HG02938 (cell line): ENCODE data around the gene HAL.

Experiments used
- ATAC-seq: cut with Tn5 transposase; IDR thresholded peaks from one replicate; pipeline ENCODE4 v1.9.1; 2021; ENCODE audit warnings: mild to moderate bottlenecking, moderate library complexity; ENCODE audit not compliant: unreplicated experiment

HAL gene

DNA sequence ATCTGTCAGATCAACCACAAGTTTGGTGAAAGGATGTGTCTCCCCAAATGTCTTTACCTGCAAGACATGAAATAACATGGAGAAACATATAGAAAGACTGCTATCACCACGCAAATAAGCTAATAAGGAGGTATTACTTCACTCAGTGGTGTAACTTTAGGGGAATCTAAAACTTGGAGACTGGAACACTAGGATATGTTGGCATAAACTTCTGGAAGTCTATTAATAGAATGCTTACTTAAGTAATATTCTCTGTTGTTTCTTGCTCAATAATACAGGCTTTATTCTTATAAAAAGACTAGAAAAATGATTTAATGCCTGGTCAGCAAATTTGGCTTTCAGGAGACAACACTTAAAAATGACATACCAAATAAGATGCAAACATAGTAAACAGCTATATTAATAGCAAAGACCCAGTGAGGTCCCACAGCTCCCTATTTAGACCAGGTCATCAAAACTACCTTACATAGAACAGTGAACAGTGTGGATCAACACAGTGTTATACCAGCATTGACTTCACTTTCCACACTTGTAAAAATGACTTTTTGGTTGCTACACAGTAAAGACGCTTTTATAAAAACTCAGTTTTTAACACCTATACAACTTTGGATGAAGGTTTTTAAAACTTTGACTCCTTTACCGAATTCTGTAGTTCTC is 18.9 kb upstream of the HAL start:
- no peak for ATAC-seq

GRCh38 chr12:96007729-96008128 is 11.6 kb upstream of the HAL start:
- ATAC-seq, result no peak

DNA sequence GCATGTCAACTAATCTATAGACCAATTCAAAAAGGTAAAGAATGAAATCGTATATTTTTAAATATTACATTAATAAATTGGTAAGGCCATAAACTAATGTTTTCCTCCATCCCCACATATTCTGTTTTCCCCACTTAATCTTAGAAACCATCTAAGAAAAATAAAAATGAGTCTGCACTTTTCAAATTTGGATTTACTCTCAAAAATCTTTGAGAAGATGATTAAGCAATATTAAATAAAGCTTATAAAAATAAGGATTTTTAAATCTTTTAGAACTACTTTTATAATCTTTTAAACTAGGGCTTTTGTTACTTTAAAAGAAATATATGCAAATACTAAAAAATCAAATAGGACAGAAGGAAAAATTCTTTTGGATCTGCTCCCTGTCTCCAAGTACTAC is 10.6 kb upstream of the HAL start:
- ATAC-seq, result no peak

- no peak for ATAC-seq
These were observed 4.7 kb upstream of the HAL start for GRCh38 chr12:96000858-96001257.

GRCh38 chr12:95999484-95999883 is 3.3 kb upstream of the HAL start:
- ATAC-seq, result no peak

GRCh38 chr12:95998611-95999286 is 2.6 kb upstream of the HAL start:
- ATAC-seq, result peak; percentile 94

DNA sequence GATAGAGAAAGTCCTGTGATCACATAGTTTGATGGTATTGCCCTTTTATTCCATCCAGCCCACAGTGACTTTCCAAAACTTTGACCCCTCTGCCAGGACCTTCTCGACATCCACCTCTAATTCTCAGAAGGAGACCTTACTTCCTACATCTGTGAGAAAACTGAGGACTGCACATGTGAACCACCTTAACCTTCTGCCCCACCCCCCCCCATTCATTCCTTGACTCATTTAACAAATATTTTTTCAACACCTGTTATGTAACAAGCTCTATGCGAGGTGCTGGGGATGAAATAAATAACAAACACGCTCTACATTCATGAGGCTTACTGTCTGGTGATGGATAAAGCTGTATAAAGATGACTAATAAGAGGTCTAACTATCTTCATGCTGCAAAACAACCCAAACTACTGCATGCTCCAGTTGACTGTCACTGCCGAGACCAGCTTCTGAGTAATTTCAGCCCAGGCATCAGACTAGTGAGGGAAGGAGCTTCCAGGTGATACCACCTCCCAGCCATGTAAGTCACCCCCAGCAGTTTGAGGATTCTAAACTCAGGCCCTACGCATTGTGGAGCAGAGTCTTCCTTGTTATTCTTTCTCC is 1.9 kb upstream of the HAL start:
- no peak for ATAC-seq

- ATAC-seq, result no peak
These were observed 1.1 kb upstream of the HAL start for GRCh38 chr12:95997276-95997675.

GRCh38 chr12:95995238-95996031 is 709 bp downstream of the HAL start:
- no peak for ATAC-seq

DNA sequence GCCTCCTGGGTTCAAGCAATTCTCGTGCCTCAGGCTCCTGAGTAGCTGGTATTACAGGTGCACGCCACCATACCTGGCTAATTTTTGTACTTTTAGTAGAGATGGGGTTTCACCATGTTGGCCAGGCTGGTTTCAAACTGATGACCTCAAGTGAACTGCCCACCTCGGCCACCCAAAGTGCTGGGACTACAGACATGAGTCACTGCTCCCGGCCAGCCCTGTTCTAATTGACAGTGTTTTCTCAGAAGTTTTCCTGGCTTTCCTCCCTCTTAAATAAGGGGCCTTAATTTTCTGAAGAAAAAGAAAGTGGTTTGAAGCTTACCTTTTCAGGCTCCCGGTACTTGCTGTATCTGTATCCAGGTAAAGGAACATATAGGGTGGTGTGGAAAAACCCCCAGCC is 1.7 kb downstream of the HAL start:
- ATAC-seq, result no peak

DNA sequence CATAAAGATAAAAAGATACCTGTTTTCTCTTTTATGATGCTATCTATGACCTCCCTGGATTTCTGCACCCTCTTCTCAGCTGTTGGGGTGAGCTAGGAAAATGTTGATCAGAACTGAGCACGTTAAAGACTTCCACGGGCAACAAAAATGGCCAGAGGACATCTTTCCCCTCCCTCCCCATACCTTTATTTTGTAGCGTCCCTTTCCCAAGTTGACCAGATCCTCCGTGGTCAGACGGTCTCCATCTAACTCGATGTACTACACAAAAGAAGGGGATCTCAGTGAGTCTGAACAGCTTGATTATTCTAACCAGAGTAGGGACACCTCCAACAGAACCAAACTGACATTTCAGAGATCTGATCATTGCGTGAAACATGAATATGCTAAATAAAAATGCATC is 2.2 kb downstream of the HAL start:
- ATAC-seq, result no peak

DNA sequence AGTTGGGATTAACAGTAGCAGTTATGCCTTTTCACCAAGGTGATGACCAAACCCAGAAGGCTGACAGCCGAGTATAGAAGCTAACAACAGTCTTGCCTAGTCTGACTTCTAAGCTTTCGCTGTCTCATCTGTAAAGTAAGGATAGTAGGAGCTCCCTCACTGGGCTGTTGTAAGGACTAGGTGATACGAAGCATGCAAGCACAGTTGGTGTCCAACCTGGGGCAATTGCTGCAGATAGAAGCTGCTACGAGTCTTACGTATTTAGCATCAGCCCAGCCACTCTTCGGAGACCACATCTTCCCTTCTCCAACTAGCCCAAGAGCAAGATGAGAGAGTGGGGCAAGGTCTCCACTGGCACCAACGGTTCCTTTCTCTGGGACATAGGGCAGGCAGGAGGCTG is 6.0 kb downstream of the HAL start:
- ATAC-seq, result no peak

DNA sequence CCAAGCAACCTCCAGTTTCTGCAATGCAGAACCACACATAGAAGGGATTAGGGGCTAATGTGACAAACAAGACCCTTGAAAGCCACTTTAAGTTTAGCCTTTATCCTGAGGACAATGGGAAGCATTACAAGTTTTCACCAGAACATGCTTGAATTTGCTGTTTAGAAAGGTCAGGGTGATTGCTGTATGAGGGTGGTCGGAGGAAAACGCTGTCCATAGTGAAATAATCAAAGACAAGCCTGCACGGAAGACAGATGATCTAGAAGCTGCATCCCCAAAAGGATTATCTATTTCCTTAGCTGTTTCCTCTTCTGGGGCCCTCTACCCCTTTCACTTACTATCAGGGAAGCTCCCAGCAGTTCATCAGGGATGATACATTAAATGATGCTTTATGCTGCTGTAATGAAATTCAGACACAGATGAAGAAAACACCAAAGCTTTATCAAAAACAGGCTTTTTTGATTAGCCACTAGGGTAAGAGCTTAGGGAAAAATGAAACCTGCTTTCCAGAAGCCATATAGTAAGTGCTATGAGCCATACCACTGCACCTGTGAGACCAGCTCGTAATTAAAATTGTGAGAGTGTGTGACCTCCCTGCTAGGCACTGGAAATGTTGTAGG is 6.5 kb downstream of the HAL start:
- no peak for ATAC-seq

DNA sequence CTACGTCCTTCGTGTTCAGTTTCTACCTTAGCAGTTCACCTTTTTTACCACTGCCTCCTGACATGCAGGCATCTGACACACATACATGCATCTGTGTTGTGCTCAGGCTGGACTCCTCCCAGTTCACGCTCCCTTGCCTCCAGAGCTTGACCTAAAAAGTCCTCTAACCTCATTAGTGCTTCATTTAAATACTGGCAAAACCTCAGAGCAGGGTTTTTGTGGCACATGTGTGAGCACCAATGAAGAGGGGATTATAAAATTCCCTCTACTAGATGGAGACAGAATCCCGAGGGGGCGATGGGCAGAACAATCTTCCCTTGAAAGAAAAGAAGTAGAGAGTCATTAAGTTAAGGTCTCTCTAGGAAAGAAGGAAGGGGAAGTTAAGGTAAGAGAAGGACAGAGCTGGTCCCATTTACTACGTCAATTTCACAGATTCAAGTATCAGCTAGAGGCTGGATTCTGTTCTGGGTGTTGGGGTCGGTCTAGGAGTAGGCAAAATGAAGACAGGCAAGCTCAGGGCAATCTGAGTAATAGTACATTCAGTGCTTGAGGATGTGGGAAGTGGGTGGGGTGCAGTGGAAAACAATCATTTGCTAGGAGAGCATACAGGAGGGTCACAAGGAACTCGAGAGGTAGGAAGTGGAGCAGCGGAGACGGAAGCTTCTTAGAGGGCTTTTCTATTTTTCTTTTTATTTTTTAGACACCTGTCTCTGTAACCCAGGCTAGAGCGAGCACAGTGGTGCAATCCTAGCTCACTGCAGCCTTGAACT is 7.5 kb downstream of the HAL start:
- no peak for ATAC-seq

GRCh38 chr12:95986635-95987570 is 9.2 kb downstream of the HAL start:
- no peak for ATAC-seq

- no peak for ATAC-seq
These were observed 11.5 kb downstream of the HAL start for GRCh38 chr12:95984682-95985081.

DNA sequence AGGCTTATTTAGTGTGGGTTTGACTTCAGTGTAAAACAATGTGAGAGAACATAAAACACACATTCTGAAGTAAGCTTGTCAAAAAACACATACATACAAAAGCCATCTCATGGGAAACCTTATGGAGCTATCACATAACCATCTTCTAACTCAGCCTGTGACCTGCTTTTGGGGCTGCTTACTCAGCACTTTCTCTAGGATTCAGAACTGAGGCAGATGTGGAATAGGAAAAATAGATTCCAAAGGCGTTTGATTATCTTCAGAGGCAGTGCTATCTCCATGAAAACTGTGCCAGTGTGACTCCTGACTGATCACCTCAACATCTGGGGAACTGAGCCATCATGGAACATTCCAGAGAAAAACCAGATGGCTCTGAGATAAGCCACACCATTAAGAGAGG is 13.5 kb downstream of the HAL start:
- no peak for ATAC-seq

- ATAC-seq, result no peak
These were observed 15.7 kb downstream of the HAL start for GRCh38 chr12:95980437-95980836.

DNA sequence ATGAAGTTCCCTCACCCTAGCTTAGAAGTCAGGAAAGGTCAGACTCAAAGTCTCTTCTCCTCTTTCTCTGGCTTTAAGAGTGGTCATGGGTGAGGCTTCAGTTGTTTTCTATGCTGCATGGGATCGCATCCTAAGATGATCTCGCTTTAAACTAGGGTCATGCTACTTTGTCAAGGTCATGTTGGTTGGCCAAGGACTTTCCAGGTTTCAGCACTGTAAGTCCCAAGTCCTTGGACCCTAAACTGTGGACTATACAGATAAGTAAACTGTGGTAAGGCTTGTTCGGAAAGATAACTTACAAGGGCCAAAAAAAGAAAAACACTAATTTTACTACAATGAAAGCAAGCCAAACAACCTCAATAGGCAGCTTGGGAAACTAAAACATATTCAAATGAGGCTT is 17.4 kb downstream of the HAL start:
- ATAC-seq, result no peak
